Central memory CD8-positive, alpha-beta T cell (primary cell): ENCODE data around the gene NR4A3.
A peak's percentile ranks its signal among the peaks of the same experiment; 100 is the strongest.

Source experiments
- ATAC-seq: fragments of 150-1000 bp; cut with Tn5 transposase; replicated peaks from 2 replicates; pipeline ENCODE4 v1.10.0; 2022; ENCODE audit warnings: mild to moderate bottlenecking, moderate FRiP score, moderate number of reproducible peaks; ENCODE audit not compliant: poor library complexity, severe bottlenecking; ENCODE audit errors: extremely low read depth
- DNase-seq, 2 donors: peaks; one replicate each; pipeline ENCODE4 v3.0.0; 2021; ENCODE audit warnings: low spot score in 2 of 2
- H3K27ac Mint-ChIP-seq: one replicate; pipeline ENCODE4 v1.8.0; 2022; ENCODE audit warnings: low read depth, mild to moderate bottlenecking, moderate library complexity, mixed read lengths
- H3K27me3 Mint-ChIP-seq: one replicate; pipeline ENCODE4 v1.8.0; 2022; ENCODE audit warnings: mixed read lengths
- H3K36me3 Mint-ChIP-seq: one replicate; pipeline ENCODE4 v1.8.0; 2022; ENCODE audit warnings: mild to moderate bottlenecking, moderate library complexity, mixed read lengths; ENCODE audit not compliant: insufficient read depth
- H3K4me1 Mint-ChIP-seq: one replicate; pipeline ENCODE4 v1.8.0; 2022; ENCODE audit warnings: mixed read lengths
- H3K4me3 Mint-ChIP-seq: one replicate; pipeline ENCODE4 v1.8.0; 2022; ENCODE audit warnings: mild to moderate bottlenecking, moderate library complexity, mixed read lengths
- H3K9me3 Mint-ChIP-seq: one replicate; pipeline ENCODE4 v1.8.0; 2022; ENCODE audit warnings: mixed read lengths

NR4A3 gene

DNA sequence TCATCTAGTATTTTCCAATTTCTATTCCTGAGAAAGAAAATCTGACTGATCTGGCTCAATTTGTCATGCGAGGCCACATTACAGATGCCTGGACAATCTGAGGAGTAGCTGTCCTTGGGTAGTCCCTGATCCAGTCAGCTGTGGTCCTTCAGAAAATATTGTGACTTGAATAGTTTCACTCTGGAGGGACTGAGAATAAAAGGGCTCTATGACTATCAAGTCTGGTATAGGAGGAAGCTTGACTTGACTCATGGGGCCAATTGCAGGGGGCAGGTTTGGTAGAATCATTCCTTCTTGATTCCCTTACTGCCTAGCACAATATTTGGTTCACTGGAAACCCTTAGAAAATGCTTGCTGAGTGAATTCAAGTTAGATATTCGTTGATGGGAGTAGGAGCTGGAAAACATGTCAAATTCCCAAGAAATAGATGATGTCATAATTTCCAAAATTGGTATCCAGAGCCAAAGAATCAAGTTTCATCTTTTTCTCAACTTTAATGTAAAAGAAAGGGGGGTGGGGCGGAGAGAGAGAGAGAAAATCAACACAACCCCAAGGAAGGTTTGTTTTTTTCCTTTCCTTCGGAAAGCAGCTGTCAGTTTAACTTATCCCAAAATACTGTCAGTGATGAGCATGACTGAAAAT is 52.4 kb downstream of the NR4A3 start:
- Mint-ChIP-seq H3K36me3 (no peaks in the 10 kb centered on the region), H3K27ac (no peak overlapping the region), H3K9me3 (no peaks in the 10 kb centered on the region), H3K4me1 (no peaks in the 10 kb centered on the region), H3K4me3 (no peak overlapping the region), H3K27me3 (no peaks in the 10 kb centered on the region)
- DNase-seq (no peak), ATAC-seq (no peak)

- no peak for ATAC-seq
- Mint-ChIP-seq H3K4me3 (no peak overlapping the region), H3K27me3 (no peaks in the 10 kb centered on the region), H3K9me3 (no peaks in the 10 kb centered on the region), H3K27ac (no peak overlapping the region), H3K4me1 (no peaks in the 10 kb centered on the region), H3K36me3 (peaks cover 1% of the 10 kb centered on the region)
- no peak for DNase-seq
These were observed 54.5 kb downstream of the NR4A3 start for GRCh38 chr9:99876190-99876589.

DNA sequence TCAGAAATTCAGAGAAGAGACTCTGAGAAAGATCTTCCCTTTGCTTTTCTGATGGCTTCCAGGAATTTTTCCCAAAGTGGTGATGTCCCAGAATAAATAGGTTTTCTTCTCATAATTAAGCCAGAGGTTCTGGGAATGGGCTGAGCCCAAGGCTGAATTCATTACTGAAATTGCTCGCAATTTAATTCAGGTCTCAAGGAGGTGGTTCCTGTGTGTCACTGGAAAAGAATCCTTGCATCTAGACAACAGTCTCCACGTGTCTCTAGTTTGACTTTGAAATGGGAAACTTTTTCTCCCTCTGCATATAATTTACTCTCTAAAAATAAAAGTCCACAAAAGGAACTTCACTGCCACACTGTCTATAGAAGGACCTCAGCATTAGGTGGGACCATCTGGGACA is 57.0 kb downstream of the NR4A3 start:
- ATAC-seq (no peak), DNase-seq (no peak)
- H3K27ac Mint-ChIP-seq: no peak overlapping the region
- no peaks in the 10 kb centered on the region for H3K27me3 Mint-ChIP-seq
- H3K4me3 Mint-ChIP-seq: no peak overlapping the region
- peaks cover 1% of the 10 kb centered on the region for H3K36me3 Mint-ChIP-seq
- no peaks in the 10 kb centered on the region for H3K9me3 Mint-ChIP-seq
- no peaks in the 10 kb centered on the region for H3K4me1 Mint-ChIP-seq

DNA sequence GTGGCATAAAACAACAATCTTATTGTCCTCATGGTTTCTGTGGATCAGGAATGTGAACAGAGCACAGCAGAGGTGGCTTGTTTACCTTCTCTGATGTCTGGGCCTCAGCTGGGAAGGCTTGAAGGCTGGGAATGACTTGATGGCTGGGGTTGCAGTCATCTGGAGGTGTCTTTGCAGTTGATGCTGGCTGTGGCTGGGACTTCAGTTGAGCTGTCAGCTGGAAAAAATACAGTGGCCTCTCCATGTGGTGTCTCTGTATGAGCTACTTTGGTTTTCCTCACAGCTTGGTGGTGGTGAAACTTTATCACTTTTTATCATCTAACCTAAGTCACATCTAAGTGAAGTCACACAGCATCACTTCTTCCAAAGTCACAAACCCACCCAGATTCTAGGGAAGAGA is 60.1 kb downstream of the NR4A3 start:
- Mint-ChIP-seq H3K4me3 (no peak overlapping the region), H3K27ac (no peak overlapping the region), H3K4me1 (no peaks in the 10 kb centered on the region), H3K36me3 (peaks cover 1% of the 10 kb centered on the region), H3K27me3 (no peaks in the 10 kb centered on the region), H3K9me3 (no peaks in the 10 kb centered on the region)
- no peak for ATAC-seq
- DNase-seq: no peak

DNA sequence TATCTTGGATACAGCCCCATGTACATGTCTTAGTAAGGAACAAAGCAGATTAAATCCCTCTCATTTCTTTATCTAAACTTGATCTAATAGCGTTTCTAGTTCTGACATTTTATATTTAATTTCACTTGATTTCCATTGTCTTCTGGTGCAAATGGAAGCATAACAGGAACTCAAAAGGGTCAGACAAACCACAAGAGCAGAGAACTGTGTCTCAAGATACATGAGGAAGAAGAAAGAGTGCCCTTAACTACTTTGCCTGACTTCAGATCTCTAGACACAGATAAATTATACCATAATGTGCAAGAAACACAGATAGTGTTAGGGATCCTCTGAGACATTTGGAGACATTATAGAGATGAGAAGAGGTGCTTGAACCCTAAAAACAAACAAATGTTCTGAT is 64.1 kb downstream of the NR4A3 start:
- Mint-ChIP-seq H3K4me1 (no peaks in the 10 kb centered on the region), H3K27ac (no peak overlapping the region), H3K27me3 (no peaks in the 10 kb centered on the region), H3K9me3 (no peaks in the 10 kb centered on the region), H3K36me3 (no peaks in the 10 kb centered on the region), H3K4me3 (no peak overlapping the region)
- DNase-seq (no peak), ATAC-seq (no peak)

- ATAC-seq: no peak
- no peak for DNase-seq
- H3K4me3 Mint-ChIP-seq: no peak overlapping the region
- no peaks in the 10 kb centered on the region for H3K9me3 Mint-ChIP-seq
- H3K27me3 Mint-ChIP-seq: peaks cover 10% of the 10 kb centered on the region
- H3K36me3 Mint-ChIP-seq: no peaks in the 10 kb centered on the region
- no peak overlapping the region for H3K27ac Mint-ChIP-seq
- no peaks in the 10 kb centered on the region for H3K4me1 Mint-ChIP-seq
These were observed 67.4 kb downstream of the NR4A3 start for GRCh38 chr9:99889120-99889519.

DNA sequence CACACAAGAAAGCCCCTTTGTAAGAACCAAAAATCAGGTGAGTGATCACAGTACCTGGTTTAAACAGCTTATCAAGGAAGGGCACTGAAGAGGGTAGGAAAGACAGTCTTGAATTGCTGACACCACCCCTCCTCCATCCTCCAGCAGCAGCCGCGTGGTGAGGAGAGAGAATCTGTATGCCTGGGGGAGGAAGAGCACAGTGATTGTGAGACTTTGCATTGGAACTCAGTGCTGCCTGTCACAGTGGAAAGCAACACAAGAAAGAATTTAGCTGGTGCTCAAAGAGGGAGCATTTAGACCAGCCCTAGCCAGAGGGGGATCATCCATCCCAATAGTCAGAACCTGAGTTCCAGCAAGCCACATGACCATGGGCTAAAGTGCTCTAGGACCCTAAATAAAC is 73.1 kb downstream of the NR4A3 start:
- DNase-seq (no peak), ATAC-seq (no peak)
- H3K27ac Mint-ChIP-seq: no peak overlapping the region
- H3K4me3 Mint-ChIP-seq: no peak overlapping the region
- H3K36me3 Mint-ChIP-seq: no peaks in the 10 kb centered on the region
- H3K27me3 Mint-ChIP-seq: peaks cover 25% of the 10 kb centered on the region
- no peaks in the 10 kb centered on the region for H3K4me1 Mint-ChIP-seq
- no peaks in the 10 kb centered on the region for H3K9me3 Mint-ChIP-seq

- Mint-ChIP-seq H3K4me1 (no peaks in the 10 kb centered on the region), H3K9me3 (no peaks in the 10 kb centered on the region), H3K36me3 (no peaks in the 10 kb centered on the region), H3K27me3 (peaks cover 25% of the 10 kb centered on the region), H3K4me3 (no peak overlapping the region), H3K27ac (no peak overlapping the region)
- ATAC-seq: no peak
- DNase-seq: no peak
These were observed 73.8 kb downstream of the NR4A3 start for GRCh38 chr9:99895510-99895909.

DNA sequence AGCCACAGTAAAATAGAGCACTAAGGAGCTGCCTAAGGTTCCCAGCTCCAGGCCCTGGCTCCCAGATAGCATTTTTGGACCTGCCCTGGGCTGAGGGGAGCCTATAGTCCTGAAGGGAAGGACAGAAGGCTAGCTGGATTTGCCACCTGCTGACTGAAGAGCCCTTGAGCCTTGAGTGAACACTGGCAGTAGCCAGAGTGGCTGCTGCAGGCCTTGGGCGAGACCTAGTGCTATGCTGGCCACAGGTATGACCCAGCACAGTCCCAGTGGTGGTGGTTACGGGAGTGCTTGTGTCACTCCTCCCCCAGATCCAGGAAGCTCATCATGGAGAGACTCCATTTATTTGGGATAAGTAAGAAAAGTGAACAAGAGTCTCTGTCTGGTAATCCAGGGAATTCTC is 74.4 kb downstream of the NR4A3 start:
- H3K4me3 Mint-ChIP-seq: no peak overlapping the region
- H3K36me3 Mint-ChIP-seq: no peaks in the 10 kb centered on the region
- H3K4me1 Mint-ChIP-seq: no peaks in the 10 kb centered on the region

DNA sequence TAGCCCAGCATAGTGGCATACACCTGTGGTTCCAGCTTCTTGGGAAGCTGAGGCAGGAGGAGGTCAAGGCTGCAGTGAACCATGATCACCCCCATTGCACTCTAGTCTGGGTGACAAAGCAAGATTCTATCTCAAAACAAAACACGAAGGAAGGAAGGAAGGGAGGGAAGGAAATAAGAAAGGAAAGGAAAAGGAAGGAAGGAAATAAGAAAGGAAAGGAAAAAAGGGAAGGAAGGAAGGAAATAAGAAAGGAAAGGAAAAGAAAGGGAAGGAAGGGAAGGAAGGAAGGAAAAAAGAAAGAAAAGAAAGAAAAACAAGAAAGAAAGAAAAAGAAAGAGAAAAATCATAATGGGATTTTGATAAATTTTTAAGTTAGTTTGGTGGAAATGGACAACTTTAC is 81.7 kb downstream of the NR4A3 start:
- H3K27ac Mint-ChIP-seq: no peak overlapping the region
- H3K36me3 Mint-ChIP-seq: peaks cover 19% of the 10 kb centered on the region
- no peaks in the 10 kb centered on the region for H3K9me3 Mint-ChIP-seq
- peaks cover 15% of the 10 kb centered on the region for H3K4me1 Mint-ChIP-seq
- H3K27me3 Mint-ChIP-seq: peaks cover 13% of the 10 kb centered on the region
- no peak overlapping the region for H3K4me3 Mint-ChIP-seq
- DNase-seq: no peak
- ATAC-seq: no peak

More for the DNA sequence above, 74.4 kb downstream of the NR4A3 start:
- DNase-seq (no peak), ATAC-seq (no peak)
- no peak overlapping the region for H3K27ac Mint-ChIP-seq
- peaks cover 25% of the 10 kb centered on the region for H3K27me3 Mint-ChIP-seq
- no peaks in the 10 kb centered on the region for H3K9me3 Mint-ChIP-seq

DNA sequence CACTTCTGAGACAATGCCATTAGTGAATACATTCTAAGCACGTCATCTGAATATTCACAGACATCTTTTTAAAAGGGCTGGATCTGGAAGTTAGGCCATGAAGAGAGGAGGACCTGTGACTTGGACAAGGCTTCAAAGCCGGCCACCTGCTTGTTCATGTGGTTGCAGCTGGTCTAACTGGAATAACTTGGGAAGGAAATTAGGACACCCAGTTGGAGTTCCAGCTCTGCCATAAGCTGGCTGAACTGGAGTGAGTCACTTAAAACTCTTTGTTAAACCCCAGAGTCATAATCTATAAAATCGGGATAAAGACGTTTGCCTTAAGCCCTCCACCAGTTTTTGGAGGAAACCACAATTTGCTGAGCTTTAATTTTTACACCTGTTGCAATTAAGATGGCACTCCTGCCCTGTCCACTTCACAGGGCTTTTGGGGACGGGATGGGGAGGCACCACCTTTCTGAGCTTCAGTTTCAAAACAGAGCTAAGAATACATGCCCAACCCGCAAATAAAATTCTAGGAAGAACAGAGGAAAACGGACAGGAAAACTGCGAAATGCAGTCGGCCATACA is 84.2 kb downstream of the NR4A3 start:
- Mint-ChIP-seq H3K27ac (peak overlapping the region; percentile 97), H3K4me1 (peaks cover 24% of the 10 kb centered on the region), H3K9me3 (no peaks in the 10 kb centered on the region), H3K4me3 (peak overlapping the region; percentile 92), H3K36me3 (peaks cover 19% of the 10 kb centered on the region), H3K27me3 (peaks cover 13% of the 10 kb centered on the region)
- ATAC-seq: no peak
- no peak for DNase-seq

DNA sequence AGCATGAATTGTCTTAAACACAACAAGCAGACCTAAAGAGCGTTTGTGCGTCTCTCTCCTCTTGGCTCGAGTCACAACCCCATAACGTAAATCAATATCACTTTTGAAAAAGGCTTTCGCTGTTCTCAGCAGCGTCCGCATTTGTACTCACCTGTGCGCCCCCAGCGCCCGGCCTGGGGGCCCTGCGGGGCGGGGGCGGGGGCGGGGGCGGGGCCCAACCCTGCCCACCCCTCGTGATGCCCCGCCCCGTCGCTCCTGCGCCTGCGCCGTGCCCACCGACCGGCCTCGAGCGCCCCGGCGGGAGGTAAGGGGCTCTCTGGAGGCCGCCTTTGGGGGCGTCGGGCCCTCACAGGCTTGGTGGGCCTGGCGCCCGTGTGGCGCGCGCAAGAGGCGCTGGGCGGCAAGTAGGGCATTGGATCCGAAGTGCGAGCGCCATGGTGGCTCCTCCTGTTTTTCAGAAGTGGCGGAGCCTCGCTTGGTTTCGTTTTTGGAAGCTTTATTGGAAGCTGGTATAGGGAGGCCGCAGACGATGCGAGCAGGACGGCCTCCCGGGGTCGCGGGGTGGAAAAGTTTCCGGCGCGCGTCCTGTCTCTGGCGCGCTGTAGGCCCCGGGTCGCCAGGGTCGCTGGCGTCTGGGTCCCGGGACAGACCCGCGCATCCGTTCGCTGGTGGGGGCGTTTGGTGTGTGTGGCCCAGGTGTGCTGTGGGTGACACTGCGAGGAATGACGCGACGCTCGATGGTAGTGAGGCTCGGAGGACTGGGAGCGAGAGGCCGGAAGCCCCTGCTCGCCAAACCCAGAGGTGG is 84.9 kb downstream of the NR4A3 start, which contains the start of gene STX17:
Gene STX17, plus strand, starts transcription at position 252 of the 805 bp plus-strand sequence. CDS start 8,586 bp downstream, outside the sequence.
- Mint-ChIP-seq H3K27ac (peak within 1 kb of the TSS; percentile 97), H3K36me3 (peaks cover 21% of the 10 kb centered on the region)
- ATAC-seq: peak; percentile 90

GRCh38 chr9:99907208-99907532 is 85.5 kb downstream of the NR4A3 start:
- Mint-ChIP-seq H3K4me3 (peak overlapping the region; percentile 92), H3K27ac (peak overlapping the region; percentile 97), H3K9me3 (no peaks in the 10 kb centered on the region), H3K4me1 (peaks cover 24% of the 10 kb centered on the region), H3K27me3 (peaks cover 7% of the 10 kb centered on the region), H3K36me3 (peaks cover 20% of the 10 kb centered on the region)
- DNase-seq: no peak
- no peak for ATAC-seq

More for the DNA sequence above, 84.9 kb downstream of the NR4A3 start, which contains the start of gene STX17:
- Mint-ChIP-seq H3K9me3 (no peaks in the 10 kb centered on the region), H3K4me3 (peak within 1 kb of the TSS; percentile 92), H3K27me3 (peaks cover 13% of the 10 kb centered on the region), H3K4me1 (peaks cover 24% of the 10 kb centered on the region)
- peak; percentile 71 to 74 for DNase-seq
